NCI-H1048 (cell line): ENCODE results near the gene ITIH5.

Experiments used
- DNase-seq: peaks from one replicate; lab custom pipeline; 2025; lab: John Stamatoyannopoulos, UW

The ITIH5 gene

DNA sequence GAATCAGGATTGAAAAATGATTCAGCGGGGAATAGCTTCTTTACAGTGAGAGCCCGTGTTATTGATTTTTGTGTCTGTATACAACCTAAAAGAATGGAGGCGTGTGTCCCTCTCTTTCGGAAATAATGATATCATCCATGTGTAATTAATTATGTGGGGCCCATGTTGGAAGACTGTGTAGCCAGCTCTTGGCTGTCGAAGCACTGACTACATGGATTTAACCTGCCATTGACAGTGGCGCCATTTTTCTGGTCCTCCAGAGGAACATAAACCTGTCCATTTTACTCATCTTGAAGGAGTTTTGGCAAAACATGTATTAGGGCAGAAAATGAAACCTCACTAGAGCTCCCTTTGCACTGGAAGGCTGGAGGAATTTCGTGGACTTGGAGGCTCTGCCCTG, 119.6 kb downstream of the ITIH5 start:
- no peak for DNase-seq

DNA sequence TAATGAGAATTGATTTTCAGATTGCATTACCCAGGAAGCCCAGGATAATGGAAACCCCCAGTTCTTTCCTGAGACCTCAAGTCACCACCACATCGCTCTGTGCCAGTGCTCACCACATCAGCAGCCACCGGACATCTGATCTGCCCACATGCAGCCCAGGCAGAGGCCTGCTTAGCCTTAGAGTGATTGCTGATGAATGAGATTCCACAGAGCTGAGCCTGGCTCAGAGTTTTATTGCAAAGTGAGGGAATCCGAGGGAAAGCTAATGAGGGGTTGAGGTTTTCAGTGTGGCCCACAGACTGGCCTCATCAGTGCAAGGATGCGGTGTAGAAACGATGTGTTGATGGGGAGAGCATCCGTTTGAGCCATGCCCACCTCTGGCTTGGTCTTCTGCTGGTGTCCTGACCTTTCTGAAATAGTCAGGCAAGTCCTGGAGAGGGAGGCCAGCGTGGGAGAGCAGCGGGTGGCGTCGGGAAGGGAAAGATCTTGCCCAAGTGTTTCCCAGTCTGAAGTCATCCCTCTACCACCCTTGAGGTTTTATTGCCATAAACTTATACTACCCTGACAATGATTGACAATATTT, 120.3 kb downstream of the ITIH5 start:
- DNase-seq = no peak

DNA sequence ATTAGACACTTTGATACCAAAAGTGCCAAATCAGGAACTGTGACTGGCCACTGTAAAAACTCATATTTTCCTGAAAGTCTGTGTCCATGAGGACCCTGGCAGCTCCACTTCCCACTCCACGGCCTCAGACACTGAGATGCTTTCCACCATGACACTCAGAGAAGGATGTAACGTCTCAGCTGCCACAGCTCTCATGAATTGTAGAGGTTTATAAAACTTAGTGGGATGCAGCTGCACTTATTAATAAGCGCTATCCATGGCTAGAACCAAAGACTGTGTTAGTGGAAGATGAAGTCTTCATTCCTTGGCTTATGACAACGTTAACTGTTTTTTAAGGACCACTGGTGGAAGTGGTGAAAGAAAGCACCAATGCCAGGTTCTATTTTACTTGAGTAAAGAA, 121.0 kb downstream of the ITIH5 start:
- no peak for DNase-seq

DNA sequence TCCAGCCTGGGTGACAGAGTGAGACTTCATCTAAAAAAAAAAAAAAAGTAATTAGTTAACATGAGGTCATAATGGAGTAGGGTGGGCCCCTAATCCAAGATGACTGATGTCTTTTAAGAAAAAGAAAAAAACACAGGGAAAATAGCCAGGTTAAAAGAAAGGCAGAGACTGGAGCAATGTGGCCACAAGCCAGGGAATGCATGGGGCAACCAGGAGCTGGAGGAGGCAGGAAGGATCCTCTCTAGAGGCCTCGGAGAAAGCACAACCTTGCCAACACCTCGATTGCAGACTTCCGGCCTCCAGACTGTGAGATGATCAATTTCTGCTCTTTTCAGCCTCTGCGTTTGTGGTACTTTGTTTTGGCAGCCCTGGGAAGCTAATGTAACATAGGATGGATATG, 121.5 kb downstream of the ITIH5 start:
- no peak for DNase-seq

DNA sequence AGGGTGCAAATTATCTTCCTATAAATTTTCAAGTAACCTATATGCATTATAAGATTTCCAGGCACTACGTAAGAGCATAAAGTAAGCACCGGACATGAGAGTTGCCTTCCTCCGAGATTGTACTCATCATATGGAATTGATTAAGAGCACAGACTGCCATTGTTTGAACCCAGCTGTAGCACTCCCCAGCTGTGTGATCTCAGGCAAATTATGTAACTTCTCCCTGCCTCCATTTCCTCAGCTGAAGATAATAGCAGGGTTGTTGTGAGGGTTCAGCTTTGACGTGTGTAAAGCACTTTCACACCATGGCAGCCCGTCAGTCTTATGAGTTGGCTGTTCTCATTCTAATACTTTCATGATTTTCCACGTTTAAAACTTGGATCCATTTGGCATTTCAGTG, 122.6 kb downstream of the ITIH5 start:
- DNase-seq = no peak

DNA sequence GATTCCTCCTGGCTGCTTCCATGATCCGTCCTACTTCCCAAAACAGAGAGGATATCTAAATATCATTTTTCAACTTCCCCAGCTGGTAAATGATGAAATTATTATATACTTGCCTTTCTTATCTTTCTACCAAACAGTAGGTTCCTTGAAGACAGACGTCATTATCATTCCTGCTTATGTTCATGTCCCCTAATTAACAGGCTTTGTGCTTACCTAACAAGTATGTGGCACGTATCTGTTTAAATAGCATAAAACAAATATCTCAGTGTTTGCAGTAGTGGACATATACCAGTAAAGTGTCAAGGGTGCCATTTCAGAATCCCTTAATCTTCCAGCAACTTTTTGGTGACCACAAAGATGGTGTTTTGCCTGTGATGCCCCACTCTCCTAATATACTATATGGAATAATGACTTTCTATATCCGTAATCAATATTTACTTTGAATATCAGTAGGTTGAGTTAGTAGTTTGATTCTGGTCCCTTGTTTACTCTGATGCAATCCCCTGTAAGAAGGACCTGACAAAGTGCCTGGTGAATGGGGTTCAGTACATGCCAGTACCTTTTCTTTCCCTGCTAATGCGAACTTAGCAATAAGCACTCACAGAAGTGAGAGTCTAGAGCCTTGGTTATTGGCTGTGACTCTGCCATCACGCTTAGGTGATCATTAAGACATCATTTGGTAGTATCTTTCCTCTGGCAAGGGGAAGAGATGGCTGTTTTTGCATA, 124.4 kb downstream of the ITIH5 start:
- DNase-seq = no peak

DNA sequence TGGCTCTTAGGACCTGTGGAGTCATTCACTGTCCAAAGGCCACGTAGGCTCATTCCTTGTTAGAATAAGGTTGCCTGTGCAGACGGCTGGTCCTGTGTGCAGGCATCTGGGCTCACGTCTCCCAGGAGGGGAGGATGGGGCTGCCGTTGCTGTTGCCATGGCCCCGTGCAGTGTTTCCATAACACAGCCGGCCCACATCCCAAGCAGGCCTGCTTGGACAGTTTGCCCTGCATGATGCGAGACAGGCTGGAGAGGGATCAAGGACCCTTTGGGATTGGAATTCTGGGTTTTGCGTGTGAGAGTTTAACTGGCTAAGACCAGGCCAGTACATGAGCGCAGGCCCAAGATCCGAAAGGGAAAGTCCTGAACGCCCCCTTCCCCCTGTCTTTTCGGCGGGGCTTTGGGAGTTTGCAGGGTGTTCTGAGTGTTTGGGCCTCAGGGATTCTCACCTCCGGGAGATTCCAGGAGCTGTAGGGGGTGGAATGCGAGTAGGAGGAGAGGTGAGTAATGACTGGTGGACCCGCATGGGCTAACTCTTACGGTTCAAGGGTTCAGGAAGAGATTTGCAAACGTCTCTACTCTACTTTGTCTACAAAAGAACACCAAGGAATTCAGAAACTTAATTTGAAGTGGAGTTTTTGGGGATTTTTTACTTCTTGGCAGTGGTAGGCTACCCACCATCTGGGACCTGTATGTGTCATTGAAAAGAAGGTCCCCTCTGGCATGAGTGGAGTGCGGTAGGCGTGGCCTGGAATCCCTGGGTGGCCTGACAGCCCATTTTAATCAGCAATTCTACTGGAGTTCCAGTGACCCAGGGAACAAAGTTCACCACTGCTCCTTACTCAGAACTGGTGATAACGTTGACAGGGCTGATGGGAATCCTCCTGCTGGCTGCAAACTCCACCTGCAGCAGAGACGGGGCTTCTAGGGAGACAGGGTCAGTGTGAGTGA, 125.4 kb downstream of the ITIH5 start:
- DNase-seq = no peak

DNA sequence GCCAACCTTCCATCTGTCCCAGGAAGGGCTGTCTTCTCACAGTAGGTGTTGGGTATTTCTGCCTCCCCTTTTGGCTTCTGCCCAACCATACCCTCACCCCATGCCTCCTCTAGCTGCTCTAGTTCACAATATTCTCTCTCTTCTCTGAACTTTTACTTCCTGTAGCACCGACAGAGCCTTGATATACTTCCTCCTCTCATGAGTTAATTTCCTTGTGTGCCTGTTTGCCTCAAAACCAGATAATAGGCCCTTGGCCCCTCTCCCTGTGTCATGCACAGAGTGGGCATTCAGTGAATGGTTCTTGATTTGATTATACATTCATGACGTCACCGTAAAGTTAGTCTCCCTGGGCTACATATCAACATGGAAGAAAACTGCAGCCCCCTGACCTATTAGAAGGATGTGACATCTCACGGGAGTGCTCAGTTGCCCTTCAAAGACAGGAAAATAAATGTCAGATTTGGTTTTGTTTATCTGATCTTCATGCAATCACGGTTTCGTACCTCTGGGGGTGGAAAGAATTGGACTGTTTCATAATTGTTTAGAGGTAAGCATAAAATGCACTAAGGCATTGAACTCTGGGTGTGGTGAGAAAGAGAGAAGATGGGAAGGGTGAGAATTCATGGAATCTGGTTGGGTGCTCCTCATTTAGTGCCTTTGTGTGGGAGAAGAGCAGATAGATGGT, 127.7 kb downstream of the ITIH5 start:
- no peak for DNase-seq

DNA sequence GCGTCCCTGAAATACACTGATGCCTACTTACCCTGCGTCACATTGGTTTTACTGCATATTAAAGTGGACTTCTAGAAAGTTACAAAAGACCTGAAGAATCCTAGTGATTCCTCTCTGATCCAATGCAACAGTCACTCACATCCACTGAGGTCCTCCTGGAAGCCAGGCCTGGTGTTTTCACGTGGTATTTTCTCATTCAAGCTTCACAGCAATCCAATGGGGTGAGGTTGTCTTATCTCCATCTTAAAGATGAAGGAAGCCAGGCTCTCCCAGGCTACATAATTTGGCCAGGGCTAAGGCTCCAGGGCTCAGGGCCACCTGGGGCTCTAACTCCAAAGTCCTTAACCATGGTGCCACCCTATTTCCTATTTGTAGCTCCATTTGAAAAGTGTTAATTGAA, 129.6 kb downstream of the ITIH5 start:
- no peak for DNase-seq

DNA sequence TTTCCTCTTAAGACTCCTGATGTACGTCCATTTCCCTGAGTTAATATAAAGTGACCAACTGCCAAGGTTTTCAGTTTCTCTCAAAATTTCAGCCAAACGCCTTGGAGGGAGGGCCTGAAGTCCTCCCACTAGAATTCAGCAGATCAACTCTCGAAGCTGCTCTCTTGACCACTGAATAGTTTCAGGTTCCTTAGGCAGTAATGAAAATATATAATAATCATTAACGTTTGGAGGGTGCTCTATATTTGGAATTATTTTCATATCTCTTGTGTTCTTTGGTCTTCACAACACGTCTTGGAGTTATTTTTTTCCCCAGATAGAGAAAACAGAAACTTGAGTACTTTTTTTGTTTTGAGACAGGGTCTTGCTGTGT, 132.3 kb downstream of the ITIH5 start:
- no peak for DNase-seq

DNA sequence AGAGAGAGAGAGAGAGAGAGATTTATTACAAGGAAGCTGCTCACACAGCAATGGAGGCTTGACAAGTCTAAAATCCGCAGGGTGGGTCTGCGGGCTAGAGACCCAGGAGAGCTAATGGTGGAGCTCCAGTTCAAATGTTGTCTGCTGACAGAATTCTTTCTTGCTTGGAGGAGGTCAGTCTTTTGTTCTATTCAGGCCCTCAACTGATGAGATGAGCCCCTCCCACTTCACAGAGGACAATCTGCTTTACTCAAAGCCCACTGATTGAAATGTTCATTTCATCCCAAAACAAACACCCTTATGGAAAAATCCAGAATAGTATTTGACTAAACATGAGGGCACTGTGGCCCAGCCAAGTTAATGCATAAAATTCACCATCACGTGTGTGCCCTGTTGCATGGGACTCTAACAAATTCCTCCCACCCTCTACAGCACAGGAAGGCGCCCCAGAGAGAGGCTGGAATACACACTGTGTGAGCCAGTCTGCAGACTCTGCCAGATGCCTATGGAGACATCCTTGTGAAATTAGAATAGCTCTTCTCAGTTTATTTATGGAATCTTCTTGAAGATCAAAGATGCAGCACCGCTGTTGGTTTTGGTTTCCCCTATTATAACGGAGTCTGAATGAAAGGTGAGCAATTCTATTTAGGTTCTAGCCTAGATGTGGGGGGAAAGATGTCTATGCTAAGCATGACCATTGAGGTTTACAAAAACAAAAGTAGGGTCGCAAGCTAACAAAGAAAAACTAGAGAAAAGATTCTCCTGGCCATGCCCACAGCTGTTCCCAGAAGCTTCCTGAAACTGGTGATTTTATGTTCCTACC, 132.9 kb downstream of the ITIH5 start:
- no peak for DNase-seq

DNA sequence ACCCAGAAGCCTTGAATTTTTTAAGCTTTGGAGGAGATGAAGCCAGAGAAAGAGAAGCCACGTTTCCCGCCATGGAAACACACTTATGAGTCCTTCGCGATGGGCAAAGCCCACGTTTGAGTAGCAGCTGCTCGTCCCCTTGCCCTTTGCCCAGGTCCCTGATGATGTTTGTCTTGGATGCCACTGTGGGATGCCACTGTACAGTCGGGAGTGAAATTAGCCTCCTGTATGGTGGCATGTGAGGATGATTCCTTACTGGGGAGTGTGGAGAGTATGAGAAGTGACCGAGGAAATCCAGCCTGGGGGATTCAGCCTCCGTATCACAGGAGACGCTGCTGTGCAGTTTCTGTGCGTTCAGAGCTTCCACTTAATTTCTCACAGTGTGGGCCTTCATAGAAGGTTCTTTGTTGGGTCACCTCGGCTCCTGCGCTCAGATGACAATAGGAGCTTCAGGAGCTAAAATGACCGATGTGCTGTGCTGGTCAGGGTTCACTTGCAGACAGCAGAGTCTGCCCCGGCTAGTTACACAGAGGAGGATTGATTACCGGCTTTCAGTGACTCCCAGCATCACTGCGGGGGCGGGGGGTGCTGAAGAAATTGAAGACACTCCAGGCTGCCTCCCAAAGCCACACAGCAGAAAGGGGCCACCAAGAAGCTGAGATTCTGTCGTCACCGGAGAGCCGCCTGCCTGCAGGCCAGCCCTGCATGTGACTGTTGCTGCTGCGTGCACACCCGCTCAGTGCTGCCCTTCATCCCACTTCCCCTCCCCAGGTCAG, 133.9 kb downstream of the ITIH5 start:
- DNase-seq = no peak

DNA sequence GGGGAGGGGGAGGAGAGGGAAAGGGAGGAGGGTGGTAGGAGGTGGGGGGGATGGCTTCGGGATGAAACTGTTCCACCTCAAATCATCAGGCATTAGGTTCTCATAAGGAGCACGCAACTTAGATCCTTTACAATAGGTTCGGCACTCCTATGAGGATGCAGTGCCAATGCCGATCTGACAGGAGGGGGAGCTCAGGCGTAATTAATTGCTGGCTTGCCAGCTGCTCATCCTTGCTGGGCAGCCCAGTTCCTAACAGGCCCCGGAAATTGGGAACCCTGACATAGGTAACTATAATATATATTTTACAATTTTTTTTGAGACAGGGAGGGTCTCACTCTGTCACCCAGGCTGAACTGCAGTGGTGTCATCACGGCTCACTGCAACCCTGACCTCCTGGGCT, 137.1 kb downstream of the ITIH5 start:
- DNase-seq = no peak

DNA sequence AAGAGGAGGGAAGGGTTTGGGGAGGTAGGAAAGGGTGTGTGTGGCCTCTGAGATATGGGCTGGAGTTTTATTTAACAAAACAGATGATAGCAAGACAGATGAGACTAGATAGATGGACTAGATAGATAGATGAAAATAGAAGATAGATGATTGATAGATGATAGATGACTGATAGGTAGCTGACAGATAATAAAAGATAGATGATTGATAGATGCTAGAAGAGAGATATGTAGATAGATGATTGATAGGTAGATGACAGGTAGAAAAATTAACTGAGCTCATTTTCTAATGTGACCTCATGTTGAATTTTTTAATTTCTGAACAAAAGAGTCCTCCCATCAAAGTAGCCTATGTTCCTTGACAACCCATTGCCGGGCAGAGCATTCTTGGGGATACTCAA, 139.3 kb downstream of the ITIH5 start:
- no peak for DNase-seq

DNA sequence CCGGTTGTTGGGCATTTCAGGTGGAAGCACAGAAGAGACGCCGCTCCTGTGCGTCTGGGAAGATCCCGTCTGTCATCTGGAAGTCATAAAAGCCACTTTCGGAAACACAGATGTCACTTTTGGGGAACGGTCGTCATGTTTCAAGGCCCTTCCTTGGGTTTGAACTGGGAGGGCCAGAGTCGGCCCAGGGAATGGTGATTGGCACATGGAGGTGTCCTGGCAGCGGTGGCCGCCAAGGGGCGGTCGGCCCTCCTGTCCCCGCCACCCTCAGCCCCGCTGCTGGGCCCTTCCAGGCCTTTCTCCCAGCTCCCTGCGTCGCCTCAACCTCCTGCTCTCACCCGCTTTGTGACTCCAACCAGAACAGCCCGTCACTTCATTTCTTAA, 140.8 kb downstream of the ITIH5 start:
- DNase-seq = no peak

DNA sequence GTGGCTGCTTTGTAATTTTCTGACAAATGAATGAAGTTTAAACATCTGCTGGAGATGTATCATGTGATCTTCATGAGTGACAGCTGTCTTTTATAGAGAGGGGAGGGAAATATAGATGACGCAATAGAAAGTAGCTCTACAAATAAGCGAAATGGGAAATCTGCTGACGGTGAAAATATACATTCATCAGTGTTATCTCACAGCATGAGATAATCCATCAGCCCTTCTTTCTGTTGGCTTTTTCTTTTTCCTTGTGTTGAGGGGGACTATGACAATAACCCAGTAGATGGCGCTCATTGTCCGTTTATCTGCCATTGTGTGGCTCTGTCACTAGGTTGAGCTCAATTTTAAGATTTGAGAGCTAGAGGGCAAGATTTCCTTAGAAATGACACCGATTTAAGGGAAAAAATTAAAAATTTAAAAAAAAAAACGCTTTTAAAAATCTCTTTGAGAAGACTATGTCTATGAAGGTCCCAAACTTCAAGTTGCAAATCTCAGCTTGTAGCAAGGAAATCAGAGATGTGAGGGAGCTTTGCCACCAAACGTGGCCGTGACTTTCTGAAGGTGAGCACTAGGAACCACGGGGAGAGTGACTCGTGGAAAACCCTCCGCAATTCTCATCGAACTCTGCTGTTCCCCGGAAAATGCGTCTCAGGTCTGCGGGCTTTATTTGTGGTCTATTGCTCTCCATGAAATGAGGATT, 141.3 kb downstream of the ITIH5 start:
- peak; percentile 48 for DNase-seq

DNA sequence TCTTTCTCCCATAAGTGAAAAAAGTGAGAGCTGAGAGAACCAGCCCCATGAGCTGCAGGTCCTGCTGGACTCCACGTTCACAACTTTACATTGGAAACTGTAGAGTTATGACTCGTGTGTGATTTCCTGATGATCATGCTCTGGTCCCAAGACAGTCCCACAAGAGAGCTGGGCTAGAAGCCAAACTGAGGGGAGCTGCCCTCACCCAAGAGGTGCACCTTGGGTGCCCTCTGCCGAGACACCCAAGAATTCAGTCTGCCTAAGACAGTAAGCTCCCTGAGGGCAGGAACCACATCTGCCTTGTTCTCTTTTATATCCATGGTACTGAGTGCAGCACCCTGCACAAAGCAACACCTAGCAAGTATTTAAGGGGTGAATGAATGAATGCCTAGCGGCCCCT, 143.1 kb downstream of the ITIH5 start:
- DNase-seq = no peak

DNA sequence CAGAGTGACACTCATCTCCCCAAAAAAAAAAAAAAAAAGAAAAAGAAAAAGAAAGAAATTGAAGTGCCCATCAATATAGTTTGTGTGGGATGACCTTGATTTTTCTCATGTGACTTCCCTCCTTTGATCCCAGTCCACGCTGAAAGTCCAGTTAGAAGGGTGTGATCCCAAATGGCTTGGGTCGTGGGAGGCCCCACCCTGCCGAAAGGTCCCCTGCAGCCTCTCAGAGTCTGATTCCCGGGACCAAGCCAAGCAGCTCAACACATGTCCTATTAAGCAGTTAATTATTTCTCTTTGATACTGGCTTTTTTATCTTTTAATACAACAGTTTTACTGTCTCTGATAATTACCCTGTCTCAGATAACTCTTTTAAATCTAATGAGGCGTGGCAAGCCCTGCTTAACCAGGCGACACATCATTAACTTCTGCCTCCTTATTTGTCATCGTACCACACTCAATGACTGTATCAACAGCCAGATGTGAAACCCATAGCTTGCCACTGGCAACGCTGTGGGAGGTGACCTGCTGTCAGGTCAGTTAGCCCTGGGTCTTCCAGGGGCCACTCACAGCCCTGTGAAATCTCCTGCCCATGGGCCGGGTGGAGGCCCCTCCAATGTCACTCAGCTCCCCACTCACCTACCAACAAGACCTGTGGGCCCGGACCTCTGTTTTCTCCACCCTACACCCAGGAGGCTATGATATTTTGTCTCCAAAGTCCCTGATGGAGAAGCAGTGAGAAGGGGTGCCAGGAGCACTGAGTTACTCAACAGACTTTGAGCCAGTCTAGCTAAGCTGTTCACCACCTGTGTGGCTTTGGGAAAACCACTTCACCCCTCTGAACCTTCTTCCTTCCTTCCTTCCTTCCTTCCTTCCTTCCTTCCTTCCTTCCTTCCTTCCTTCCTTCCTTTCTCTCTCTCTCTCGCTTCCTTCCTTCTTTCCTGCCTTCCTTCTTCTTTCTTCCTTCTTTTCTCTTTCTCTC, 146.0 kb downstream of the ITIH5 start:
- DNase-seq = no peak

DNA sequence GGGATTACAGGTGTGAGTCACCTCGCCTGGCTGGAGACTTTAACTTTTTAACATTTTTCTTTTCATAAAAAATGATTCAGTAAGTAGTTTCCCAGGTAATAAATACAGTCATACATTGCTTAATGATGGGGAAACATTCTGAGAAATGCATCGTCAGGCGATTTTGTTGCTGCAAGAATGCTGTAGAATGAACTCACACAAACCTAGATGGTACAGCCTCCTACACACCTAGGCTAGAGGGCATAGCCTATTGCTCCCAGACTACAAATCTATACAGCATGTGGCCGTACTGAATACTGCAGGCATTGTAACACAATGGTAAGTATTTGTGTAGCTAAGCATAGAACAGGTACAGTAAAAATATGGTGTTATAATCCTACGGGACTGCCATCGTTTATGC, 147.4 kb downstream of the ITIH5 start:
- no peak for DNase-seq
